ENCODE data around the gene CLRN3. TPM values are rescaled to one million over a fixed set of nuclear protein-coding genes. Genes with fewer than 3 reads are reported as not detected.

The CLRN3 gene
- total and polyA plus RNA-seq, 7 donors: 0.03 TPM; not detected in 6

GRCh38 chr10:127911218-127911866, 18.6 kb upstream of the CLRN3 start:
- no peaks in the 10 kb centered on the region for H3K9me3 ChIP-seq
- WGBS, 3 donors: 48 to 62% (median 50%) methylated on average over 10 of the region's 10 CpGs
- no peak overlapping the region for H3K27ac ChIP-seq
- H3K4me1 ChIP-seq: no peaks in the 10 kb centered on the region
- no peak for DNase-seq
- ATAC-seq: no peak
- no peak for TF ChIP-seq CTCF (IDR thresholded peaks at IDR 0.05)
- intact Hi-C loops (cut with DNase I): no loop called here
- peaks cover 0 to 7% (median 5%) of the 10 kb centered on the region in 3 donors for H3K27me3 ChIP-seq (ENCODE audit: insufficient read depth in 3 of 3, low read length in 2 of 3)
- no peak overlapping the region for H3K4me3 ChIP-seq
- H3K36me3 ChIP-seq (ENCODE audit: insufficient read depth in 1 of 2, low read depth in 1 of 2): no peaks in the 10 kb centered on the region

GRCh38 chr10:127910464-127910770, 17.7 kb upstream of the CLRN3 start:
- Histone ChIP-seq H3K36me3 (ENCODE audit: insufficient read depth in 1 of 2, low read depth in 1 of 2) (no peaks in the 10 kb centered on the region), H3K27ac (no peak overlapping the region), H3K9me3 (no peaks in the 10 kb centered on the region), H3K4me1 (no peaks in the 10 kb centered on the region), H3K27me3 (ENCODE audit: insufficient read depth in 3 of 3, low read length in 2 of 3) (peaks cover 0 to 9% (median 5%) of the 10 kb centered on the region in 3 donors), H3K4me3 (no peak overlapping the region)
- no peak for TF ChIP-seq CTCF (IDR thresholded peaks at IDR 0.05)
- DNase-seq: no peak
- intact Hi-C loops (cut with DNase I): no loop called here
- ATAC-seq: no peak
- 95 to 99% (median 97%) methylated on average over 2 of the region's 2 CpGs for WGBS, 3 donors

GRCh38 chr10:127909716-127910463, 17.1 kb upstream of the CLRN3 start:
- H3K4me1 ChIP-seq: no peaks in the 10 kb centered on the region
- no peak for DNase-seq
- H3K27ac ChIP-seq: no peak overlapping the region
- peaks cover 0 to 9% (median 5%) of the 10 kb centered on the region in 3 donors for H3K27me3 ChIP-seq (ENCODE audit: insufficient read depth in 3 of 3, low read length in 2 of 3)
- H3K9me3 ChIP-seq: no peaks in the 10 kb centered on the region
- no peak for TF ChIP-seq CTCF (IDR thresholded peaks at IDR 0.05)
- intact Hi-C loops (cut with DNase I): loop anchor here in 1 of 2 donors (5.0 kb wide), 1 partner anchor 157 kb away; no protein-coding TSS in a partner anchor
- ATAC-seq: no peak
- no peak overlapping the region for H3K4me3 ChIP-seq
- no peaks in the 10 kb centered on the region for H3K36me3 ChIP-seq (ENCODE audit: insufficient read depth in 1 of 2, low read depth in 1 of 2)
- 78 to 92% (median 89%) methylated on average over 7 of the region's 7 CpGs for WGBS, 3 donors

- intact Hi-C loops (cut with DNase I): loop anchor here in 1 of 2 donors (5.0 kb wide), 1 partner anchor 158 kb away; no protein-coding TSS in a partner anchor
- Histone ChIP-seq H3K4me1 (no peaks in the 10 kb centered on the region), H3K36me3 (ENCODE audit: insufficient read depth in 1 of 2, low read depth in 1 of 2) (no peaks in the 10 kb centered on the region), H3K27ac (no peak overlapping the region), H3K9me3 (no peaks in the 10 kb centered on the region), H3K4me3 (no peak overlapping the region), H3K27me3 (ENCODE audit: insufficient read depth in 3 of 3, low read length in 2 of 3) (peaks cover 0 to 9% (median 5%) of the 10 kb centered on the region in 3 donors)
- no peak for TF ChIP-seq CTCF (IDR thresholded peaks at IDR 0.05)
- WGBS, 3 donors: 72 to 84% (median 78%) methylated on average over 8 of the region's 8 CpGs
- ATAC-seq (no peak), DNase-seq (no peak)
Observed at GRCh38 chr10:127908959-127909267, 16.2 kb upstream of the CLRN3 start.
